Fibroblast of skin of scalp (primary cell): Measurements from ENCODE around the gene MTRR.
A peak's percentile ranks its signal among the peaks of the same experiment; 100 is the strongest.
"Not testable (repeated sequence)": the region's sequence is repeated elsewhere in the genome, so short reads cannot be mapped to it uniquely, and the experiment has no call there.

ENCODE experiments used
- DNase-seq: peaks from one replicate; pipeline ENCODE4 v3.0.0-alpha.2; 2013

Gene MTRR

GRCh38 chr5:7902201-7902600 is 33.3 kb downstream of the MTRR start:
- peak; percentile 57 for DNase-seq

DNA sequence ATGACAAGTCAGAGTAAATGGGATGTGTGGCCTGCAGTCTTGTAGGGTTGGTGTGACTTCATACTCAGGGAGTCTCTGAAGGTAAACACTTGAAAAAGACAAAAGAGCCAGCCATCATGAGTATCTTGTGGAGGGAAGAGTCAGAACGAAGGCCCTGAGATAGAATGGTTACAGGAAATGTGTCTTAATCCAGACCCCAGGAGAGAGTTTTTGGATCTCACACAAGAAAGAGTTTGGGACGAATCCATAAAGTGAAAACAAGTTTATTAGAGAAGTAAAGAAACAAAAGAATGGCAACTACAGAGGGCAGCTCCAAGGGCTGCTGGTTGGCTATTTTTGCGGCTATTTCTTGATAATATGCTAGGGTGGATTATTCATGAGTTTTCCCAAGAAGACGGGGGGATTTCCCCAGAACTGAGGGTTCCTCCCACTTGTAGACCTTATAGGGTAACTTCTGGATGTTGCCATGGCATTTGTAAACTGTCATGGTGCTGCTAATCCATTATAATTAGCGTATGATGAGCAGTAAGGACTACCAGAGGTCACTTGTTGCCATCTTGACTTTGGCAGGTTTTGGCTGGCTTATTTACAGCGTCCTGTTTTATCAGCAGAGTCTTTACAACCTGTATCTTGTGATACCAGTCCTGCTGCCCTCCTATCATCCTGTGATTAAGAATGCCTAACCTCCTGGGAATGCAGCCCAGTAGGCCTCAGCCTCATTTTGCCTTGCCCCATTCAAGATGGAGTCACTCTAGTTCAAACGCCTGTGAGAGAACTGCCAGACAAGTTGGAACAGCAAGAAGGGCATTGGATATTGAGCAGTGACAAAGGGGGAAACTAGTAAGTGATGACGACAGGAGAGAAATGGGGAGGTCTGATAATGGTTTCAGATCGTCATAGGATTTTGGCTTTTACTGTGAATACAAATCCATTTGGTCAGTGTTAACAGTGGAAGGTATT is 34.0 kb downstream of the MTRR start:
- no peak for DNase-seq

- peak; percentile 83 for DNase-seq
Observed at GRCh38 chr5:7904170-7904569, 35.2 kb downstream of the MTRR start.

DNA sequence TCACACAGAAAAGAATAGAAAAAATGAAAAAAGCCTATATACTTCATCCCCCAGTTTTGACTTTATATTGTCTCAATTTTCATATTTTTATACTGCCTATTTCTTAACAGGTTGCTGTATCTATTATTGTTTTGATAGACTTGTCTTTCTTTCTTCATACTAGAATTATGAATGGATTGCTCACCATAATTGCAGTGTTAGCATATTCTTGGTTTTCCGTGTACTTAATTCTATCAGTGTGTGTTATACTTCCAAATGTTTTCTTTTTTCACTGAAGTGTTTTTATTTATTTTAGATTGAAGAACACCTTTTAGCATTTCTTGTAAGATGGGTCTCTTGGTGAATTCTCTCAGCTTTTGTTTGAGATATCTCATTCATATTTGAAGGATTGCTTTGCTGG is 38.7 kb downstream of the MTRR start:
- DNase-seq: no peak

GRCh38 chr5:7908317-7908716 is 39.4 kb downstream of the MTRR start:
- no peak for DNase-seq

- DNase-seq: no peak
Observed at GRCh38 chr5:7910738-7911428, 41.9 kb downstream of the MTRR start.

DNA sequence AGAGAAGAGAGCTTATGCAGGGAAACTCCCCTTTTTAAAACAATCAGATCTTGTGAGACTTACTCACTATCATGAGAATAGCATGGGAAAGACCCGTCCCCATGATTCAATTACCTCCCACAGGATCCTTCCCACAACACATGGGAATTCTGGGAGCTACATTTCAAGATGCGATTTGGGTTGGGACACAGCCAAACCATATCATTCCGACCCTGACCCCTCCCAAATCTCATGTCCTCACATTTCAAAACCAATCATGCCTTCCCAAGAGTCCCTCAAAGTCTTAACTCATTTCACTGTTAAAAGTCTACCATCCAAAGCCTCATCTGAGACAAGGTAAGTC is 42.5 kb downstream of the MTRR start:
- not testable (repeated sequence) for DNase-seq

GRCh38 chr5:7916171-7916804 is 47.3 kb downstream of the MTRR start:
- peak; percentile 9 for DNase-seq

GRCh38 chr5:7917130-7918123 is 48.5 kb downstream of the MTRR start:
- DNase-seq: no peak

GRCh38 chr5:7925961-7926695 is 57.2 kb downstream of the MTRR start:
- peak; percentile 89 for DNase-seq

GRCh38 chr5:7926720-7927119 is 57.8 kb downstream of the MTRR start:
- no peak for DNase-seq

GRCh38 chr5:7927466-7928375 is 58.8 kb downstream of the MTRR start:
- DNase-seq: peak; percentile 54

GRCh38 chr5:7930011-7930410 is 61.1 kb downstream of the MTRR start:
- DNase-seq: no peak

DNA sequence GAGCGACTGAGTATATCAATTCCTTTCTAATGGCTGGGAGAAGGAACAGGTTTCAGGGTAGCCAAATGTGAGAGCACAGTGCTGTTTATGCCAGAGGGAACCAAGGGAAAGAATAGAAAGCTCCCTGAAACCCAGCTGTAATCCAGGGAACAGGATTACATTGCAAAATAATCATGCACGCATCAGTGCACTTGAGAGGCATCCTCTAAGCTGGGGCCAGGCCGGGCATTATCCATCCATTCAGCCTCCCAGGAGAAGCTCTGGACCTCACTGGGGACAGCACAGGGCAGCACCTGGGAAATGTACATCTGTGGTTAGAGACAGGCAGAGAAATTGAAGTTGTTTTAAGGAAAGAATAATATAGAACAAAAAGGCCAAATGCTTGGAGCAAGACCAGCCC is 72.7 kb downstream of the MTRR start:
- DNase-seq: no peak

- DNase-seq: no peak
Observed at GRCh38 chr5:7947301-7947700, 78.4 kb downstream of the MTRR start.
